A673 (cell line): ENCODE measurements around the gene CRHR1. TPM values are rescaled to one million over a fixed set of nuclear protein-coding genes. Genes with fewer than 3 reads are reported as not detected.
A peak's percentile ranks its signal among the peaks of the same experiment; 100 is the strongest.

ENCODE experiments used
- BruUV-seq: library from RNA; stranded (reverse); fragments of 400-500 nt; replicated peaks from 2 replicates; lab custom pipeline; 2021; lab: Mats Ljungman, UMichigan
- CTCF ChIA-PET: fragments of 300-600 bp; sonication (Branson Sonifier 250); formaldehyde crosslinking; loops from one replicate; lab custom pipeline; 2022; ENCODE audit warnings: antibody characterized with exemption; lab: Charles Lee
- POLR2A ChIA-PET: fragments of 300-600 bp; sonication (Branson Sonifier 250); formaldehyde crosslinking; loops from one replicate; lab custom pipeline; 2022; ENCODE audit warnings: antibody characterized with exemption; ENCODE audit not compliant: low non-redundant PET; lab: Charles Lee
- DNase-seq: peaks from one replicate; pipeline ENCODE4 v3.0.0-alpha.2; 2015; ENCODE audit warnings: low spot score
- H3K27ac ChIP-seq: fragments of 200-600 bp; sonication (generic); 2 replicates; pipeline ENCODE4 v1.5.1; 2016; ENCODE audit warnings: mixed run types, low read depth, mild to moderate bottlenecking, mixed read lengths, antibody characterized with exemption, low read length; ENCODE audit not compliant: poor library complexity, severe bottlenecking
- H3K27me3 ChIP-seq: fragments of 200-600 bp; sonication (generic); replicated peaks from 2 replicates; pipeline ENCODE4 v1.6.1; 2017; ENCODE audit warnings: mixed run types, low read depth, mild to moderate bottlenecking, mixed read lengths, antibody characterized with exemption, low read length; ENCODE audit not compliant: insufficient read depth, poor library complexity
- H3K36me3 ChIP-seq: fragments of 200-600 bp; sonication (generic); 2 replicates; pipeline ENCODE4 v1.6.1; 2016; ENCODE audit warnings: mixed run types, mild to moderate bottlenecking, mixed read lengths, antibody characterized with exemption, low read length; ENCODE audit not compliant: insufficient read depth, poor library complexity, severe bottlenecking
- H3K4me1 ChIP-seq: fragments of 200-600 bp; sonication (generic); 2 replicates; pipeline ENCODE4 v1.6.1; 2017; ENCODE audit warnings: mixed run types, mild to moderate bottlenecking, mixed read lengths, antibody characterized with exemption, low read length; ENCODE audit not compliant: insufficient read depth, poor library complexity, severe bottlenecking
- H3K4me3 ChIP-seq: fragments of 200-600 bp; sonication (generic); 2 replicates; pipeline ENCODE4 v1.5.1; 2016; ENCODE audit warnings: low read depth, mixed run types, mild to moderate bottlenecking, mixed read lengths, low read length; ENCODE audit not compliant: poor library complexity, severe bottlenecking
- H3K9me3 ChIP-seq: fragments of 200-600 bp; sonication (generic); 2 replicates; pipeline ENCODE4 v1.6.1; 2016; ENCODE audit warnings: mixed run types, low read depth, mild to moderate bottlenecking, mixed read lengths, antibody characterized with exemption, low read length; ENCODE audit not compliant: poor library complexity, severe bottlenecking
- CTCF ChIP-seq: fragments of 300-800, 200-600 bp; sonication (generic); conservative IDR thresholded peaks from 2 replicates; pipeline ENCODE4 v1.5.1; 2017; ENCODE audit warnings: low read depth, mild to moderate bottlenecking, antibody characterized with exemption, low read length, moderate library complexity, mixed read lengths
- EZH2 ChIP-seq: fragments of 200-600 bp; sonication (generic); IDR thresholded peaks from 2 replicates; pipeline ENCODE4 v1.6.1; 2017; ENCODE audit warnings: borderline replicate concordance, low read depth, mild to moderate bottlenecking, mixed read lengths, antibody characterized with exemption, low read length; ENCODE audit not compliant: poor library complexity, severe bottlenecking
- intact Hi-C: fragments of 100-400 bp; cut with micrococcal nuclease; formaldehyde crosslinking; loops from one replicate; pipeline ENCODE4 v1.10.0; 2022; ENCODE audit not compliant: unreplicated experiment
- total RNA-seq: library from RNA; stranded (reverse); gene quantifications from 2 replicates; pipeline ENCODE4 v1.2.3, GENCODE V29; 2021

The CRHR1 gene
- total RNA-seq, 1 experiment from 2014 or later, result not detected

DNA sequence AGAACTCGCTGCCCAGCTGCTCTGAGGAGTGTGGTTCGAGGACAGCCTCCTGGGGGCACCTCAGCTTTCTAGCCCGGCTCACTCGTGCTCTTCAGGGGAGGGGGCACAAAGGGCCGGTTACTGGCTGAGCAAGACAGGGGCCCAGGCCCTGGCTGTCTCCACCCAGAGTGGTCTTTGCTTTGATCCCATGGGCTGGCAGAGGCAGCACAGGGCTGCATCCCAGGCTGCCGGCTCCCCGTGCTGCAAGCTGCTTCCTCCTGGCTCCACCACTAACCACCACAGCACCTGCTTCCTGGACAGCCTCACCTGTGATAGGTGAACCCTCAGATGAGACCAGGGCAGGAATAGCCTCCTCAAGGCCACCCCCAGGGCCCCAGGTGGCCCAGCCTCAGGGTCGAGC is 67.3 kb downstream of the CRHR1 start:
- H3K4me3 ChIP-seq, result no peak overlapping the region
- ChIA-PET CTCF (interaction anchor here (0.8 to 1.5 kb wide), 2 partner anchors 211 to 435 kb away, joined by 3 read pairs; no protein-coding TSS in a partner anchor), POLR2A (no interaction called here)
- no peaks in the 10 kb centered on the region for H3K9me3 ChIP-seq
- DNase-seq, result no peak
- BruUV-seq, result no TSS peak
- intact Hi-C loops, result no loop called here
- H3K27me3 ChIP-seq, result no peaks in the 10 kb centered on the region
- no peak for TF ChIP-seq EZH2
- no peak for TF ChIP-seq CTCF
- no peaks in the 10 kb centered on the region for H3K4me1 ChIP-seq
- H3K27ac ChIP-seq, result no peak overlapping the region
- no peaks in the 10 kb centered on the region for H3K36me3 ChIP-seq

DNA sequence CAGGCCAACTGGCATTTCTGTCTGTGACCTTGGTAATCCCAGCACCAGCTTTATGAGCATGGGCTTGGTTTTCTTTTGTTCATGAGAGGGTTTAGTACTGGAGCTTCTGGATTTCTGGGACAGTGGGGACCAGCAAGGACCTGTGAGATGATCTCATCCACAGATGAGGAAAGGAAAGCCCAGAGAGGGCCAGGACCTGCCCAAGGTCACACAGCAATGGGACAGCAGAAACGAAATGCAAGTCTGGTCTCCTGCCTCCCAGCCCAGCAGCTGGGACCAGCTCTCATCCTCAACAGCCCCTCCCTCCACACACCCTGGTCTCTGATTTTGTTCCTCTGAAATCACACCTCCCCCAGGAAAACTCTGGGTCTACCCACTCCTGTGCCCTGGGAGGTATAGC is 67.8 kb downstream of the CRHR1 start:
- POLR2A ChIA-PET, result no interaction called here
- Histone ChIP-seq H3K4me1 (no peaks in the 10 kb centered on the region), H3K27ac (no peak overlapping the region), H3K36me3 (no peaks in the 10 kb centered on the region), H3K9me3 (no peaks in the 10 kb centered on the region), H3K27me3 (no peaks in the 10 kb centered on the region), H3K4me3 (no peak overlapping the region)
- TF ChIP-seq CTCF, result no peak
- no peak for TF ChIP-seq EZH2
- no TSS peak for BruUV-seq
- intact Hi-C loops, result no loop called here
- CTCF ChIA-PET, result interaction anchor here (0.8 to 1.5 kb wide), 2 partner anchors 212 to 435 kb away, joined by 3 read pairs; no protein-coding TSS in a partner anchor
- DNase-seq, result no peak

GRCh38 chr17:45852535-45853297 is 68.6 kb downstream of the CRHR1 start:
- Histone ChIP-seq H3K27ac (no peak overlapping the region), H3K4me3 (no peak overlapping the region), H3K27me3 (no peaks in the 10 kb centered on the region), H3K4me1 (no peaks in the 10 kb centered on the region), H3K36me3 (no peaks in the 10 kb centered on the region), H3K9me3 (no peaks in the 10 kb centered on the region)
- BruUV-seq, result no TSS peak
- intact Hi-C loops, result no loop called here
- POLR2A ChIA-PET, result no interaction called here
- TF ChIP-seq CTCF (peak; percentile 76), EZH2 (no peak)
- peak; percentile 58 for DNase-seq
- CTCF ChIA-PET, result interaction anchor here (1.5 kb wide), 1 partner anchor 434 kb away, joined by 3 read pairs; no protein-coding TSS in a partner anchor
